ENCODE data around the gene RNF44.

DNA sequence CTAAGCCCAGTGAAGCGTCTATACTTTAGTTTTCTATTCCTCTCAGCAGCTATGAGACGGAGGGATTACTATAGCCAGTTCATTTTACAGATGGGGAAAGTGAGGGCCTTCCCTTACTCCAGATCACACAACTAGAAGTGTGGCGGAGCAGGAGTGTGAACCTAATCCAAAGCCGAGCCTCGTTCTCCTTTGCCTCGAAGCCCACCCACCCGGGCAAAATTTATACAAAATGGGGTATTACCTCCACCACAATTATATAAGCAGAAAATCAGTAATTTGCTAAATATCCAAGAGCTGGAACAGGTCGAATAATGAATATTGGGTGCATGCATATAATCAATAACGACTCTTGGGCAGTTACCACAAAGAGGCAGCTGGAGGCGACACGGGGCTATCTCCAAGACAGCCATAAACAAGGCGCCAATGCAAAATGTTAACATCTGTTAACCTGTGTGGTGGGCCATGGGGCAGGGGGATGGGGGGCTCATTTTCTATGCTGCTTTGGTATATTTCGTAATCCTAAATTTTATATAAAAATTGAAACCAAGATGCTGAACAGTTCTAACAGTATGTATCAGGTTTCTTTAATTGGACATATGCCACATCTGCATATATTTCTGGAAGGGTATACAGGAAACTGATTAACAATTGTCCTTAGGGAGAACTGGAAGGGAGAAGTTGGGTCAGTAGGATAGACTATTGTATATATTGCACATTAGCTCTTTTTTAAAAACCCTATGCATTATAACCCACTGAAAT lies 1.2 kb upstream of the RNF44 start:
- TF ChIP-seq, protein P1, sequence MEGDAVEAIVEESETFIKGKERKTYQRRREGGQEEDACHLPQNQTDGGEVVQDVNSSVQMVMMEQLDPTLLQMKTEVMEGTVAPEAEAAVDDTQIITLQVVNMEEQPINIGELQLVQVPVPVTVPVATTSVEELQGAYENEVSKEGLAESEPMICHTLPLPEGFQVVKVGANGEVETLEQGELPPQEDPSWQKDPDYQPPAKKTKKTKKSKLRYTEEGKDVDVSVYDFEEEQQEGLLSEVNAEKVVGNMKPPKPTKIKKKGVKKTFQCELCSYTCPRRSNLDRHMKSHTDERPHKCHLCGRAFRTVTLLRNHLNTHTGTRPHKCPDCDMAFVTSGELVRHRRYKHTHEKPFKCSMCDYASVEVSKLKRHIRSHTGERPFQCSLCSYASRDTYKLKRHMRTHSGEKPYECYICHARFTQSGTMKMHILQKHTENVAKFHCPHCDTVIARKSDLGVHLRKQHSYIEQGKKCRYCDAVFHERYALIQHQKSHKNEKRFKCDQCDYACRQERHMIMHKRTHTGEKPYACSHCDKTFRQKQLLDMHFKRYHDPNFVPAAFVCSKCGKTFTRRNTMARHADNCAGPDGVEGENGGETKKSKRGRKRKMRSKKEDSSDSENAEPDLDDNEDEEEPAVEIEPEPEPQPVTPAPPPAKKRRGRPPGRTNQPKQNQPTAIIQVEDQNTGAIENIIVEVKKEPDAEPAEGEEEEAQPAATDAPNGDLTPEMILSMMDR (IDR thresholded peaks at IDR 0.05) = no peak
- TF ChIP-seq POLR2A (IDR thresholded peaks at IDR 0.05) = no peak
- TF ChIP-seq EP300 (IDR thresholded peaks at IDR 0.05) = no peak
- TF ChIP-seq POLR2AphosphoS5 (IDR thresholded peaks at IDR 0.05) = no peak

Measured in sigmoid colon (tissue), 4 donors.